Measurements from ENCODE around the gene NARF.

The NARF gene

GRCh38 chr17:82468692-82469091 lies 10.2 kb downstream of the NARF start:
- peaks cover 2% of the 10 kb centered on the region for H3K27me3 Mint-ChIP-seq (ENCODE audit: low read depth, poor library complexity)
- no peak overlapping the region for H3K4me3 Mint-ChIP-seq
- H3K9me3 Mint-ChIP-seq = peaks cover 3% of the 10 kb centered on the region
- H3K27ac Mint-ChIP-seq = peak overlapping the region; percentile 24
- no peak for DNase-seq
- peaks cover 72% of the 10 kb centered on the region for H3K36me3 Mint-ChIP-seq (ENCODE audit: low read depth)
- TF ChIP-seq CTCF (IDR thresholded peaks at IDR 0.05) = no peak
- no peaks in the 10 kb centered on the region for H3K4me1 Mint-ChIP-seq

- peaks cover 3% of the 10 kb centered on the region for H3K9me3 Mint-ChIP-seq
- peaks cover 4% of the 10 kb centered on the region for H3K4me1 Mint-ChIP-seq
- H3K36me3 Mint-ChIP-seq (ENCODE audit: low read depth) = peaks cover 68% of the 10 kb centered on the region
- no peak overlapping the region for H3K4me3 Mint-ChIP-seq
- H3K27ac Mint-ChIP-seq = no peak overlapping the region
- TF ChIP-seq CTCF (IDR thresholded peaks at IDR 0.05) = no peak
- H3K27me3 Mint-ChIP-seq (ENCODE audit: low read depth, poor library complexity) = peaks cover 2% of the 10 kb centered on the region
- DNase-seq = no peak
Observed at GRCh38 chr17:82470065-82470464, 11.5 kb downstream of the NARF start.

- peak overlapping the region; percentile 72 for H3K27ac Mint-ChIP-seq
- no peak overlapping the region for H3K4me3 Mint-ChIP-seq
- no peak for TF ChIP-seq CTCF (IDR thresholded peaks at IDR 0.05)
- peaks cover 3% of the 10 kb centered on the region for H3K9me3 Mint-ChIP-seq
- peaks cover 61% of the 10 kb centered on the region for H3K36me3 Mint-ChIP-seq (ENCODE audit: low read depth)
- peaks cover 2% of the 10 kb centered on the region for H3K27me3 Mint-ChIP-seq (ENCODE audit: low read depth, poor library complexity)
- DNase-seq = no peak
- peaks cover 5% of the 10 kb centered on the region for H3K4me1 Mint-ChIP-seq
Observed at GRCh38 chr17:82474223-82475010, 15.9 kb downstream of the NARF start.

GRCh38 chr17:82475458-82475857 lies 16.9 kb downstream of the NARF start:
- Mint-ChIP-seq H3K36me3 (ENCODE audit: low read depth) (peaks cover 55% of the 10 kb centered on the region), H3K4me1 (peaks cover 5% of the 10 kb centered on the region)

GRCh38 chr17:82477934-82478333 lies 19.4 kb downstream of the NARF start:
- H3K27ac Mint-ChIP-seq = no peak overlapping the region

More at GRCh38 chr17:82475458-82475857, 16.9 kb downstream of the NARF start:
- TF ChIP-seq CTCF (IDR thresholded peaks at IDR 0.05) = no peak
- no peak overlapping the region for H3K27ac Mint-ChIP-seq
- H3K9me3 Mint-ChIP-seq = no peaks in the 10 kb centered on the region
- DNase-seq = no peak
- no peak overlapping the region for H3K4me3 Mint-ChIP-seq
- peaks cover 2% of the 10 kb centered on the region for H3K27me3 Mint-ChIP-seq (ENCODE audit: low read depth, poor library complexity)

More at GRCh38 chr17:82477934-82478333, 19.4 kb downstream of the NARF start:
- DNase-seq = no peak
- peaks cover 5% of the 10 kb centered on the region for H3K4me1 Mint-ChIP-seq
- H3K4me3 Mint-ChIP-seq = no peak overlapping the region
- H3K9me3 Mint-ChIP-seq = no peaks in the 10 kb centered on the region
- no peaks in the 10 kb centered on the region for H3K27me3 Mint-ChIP-seq (ENCODE audit: low read depth, poor library complexity)
- no peak for TF ChIP-seq CTCF (IDR thresholded peaks at IDR 0.05)
- H3K36me3 Mint-ChIP-seq (ENCODE audit: low read depth) = peaks cover 56% of the 10 kb centered on the region
